WTC11 (cell line): ENCODE results near the gene ALLC. TPM values are rescaled to one million over a fixed set of nuclear protein-coding genes. Genes with fewer than 3 reads are reported as not detected.

Experiments used
- ATAC-seq: fragments of 200-7000 bp; cut with Tn5 transposase; 2 replicates; pipeline ENCODE4 v1.10.0; 2021; ENCODE audit warnings: mild to moderate bottlenecking, moderate library complexity
- CTCF ChIA-PET: fragments of 300-600 bp; sonication (Branson Sonifier 250); formaldehyde crosslinking; loops from one replicate; lab custom pipeline; 2021; ENCODE audit warnings: antibody characterized with exemption; lab: Charles Lee
- POLR2A ChIA-PET: fragments of 350-600 bp; sonication (Branson Sonifier 250); formaldehyde crosslinking; loops from one replicate; lab custom pipeline; 2021; ENCODE audit warnings: antibody characterized with exemption; lab: Charles Lee
- DNase-seq: peaks from one replicate; pipeline ENCODE4 v3.0.0; 2021; ENCODE audit warnings: low spot score
- H3K27ac Mint-ChIP-seq: 2 replicates; pipeline ENCODE4 v1.8.0; 2021; ENCODE audit warnings: mixed read lengths
- H3K27me3 Mint-ChIP-seq: 2 replicates; pipeline ENCODE4 v1.8.0; 2021; ENCODE audit warnings: low read depth, mild to moderate bottlenecking, moderate library complexity, mixed read lengths
- H3K36me3 Mint-ChIP-seq: 2 replicates; pipeline ENCODE4 v1.8.0; 2021; ENCODE audit warnings: mixed read lengths
- H3K4me1 Mint-ChIP-seq: 2 replicates; pipeline ENCODE4 v1.8.0; 2022; ENCODE audit warnings: mixed read lengths
- H3K4me3 Mint-ChIP-seq: 2 replicates; pipeline ENCODE4 v1.8.0; 2021; ENCODE audit warnings: mild to moderate bottlenecking, moderate library complexity, mixed read lengths
- H3K9me3 Mint-ChIP-seq: 2 replicates; pipeline ENCODE4 v1.8.0; 2021; ENCODE audit warnings: mixed read lengths
- ATF1 ChIP-seq: sonication (generic); formaldehyde crosslinking; IDR thresholded peaks from 2 replicates; pipeline ENCODE4 v1.8.1; 2023; ENCODE audit warnings: mild to moderate bottlenecking, moderate library complexity, missing genetic modification reagents
- CREB1 ChIP-seq: sonication (generic); formaldehyde crosslinking; IDR thresholded peaks from 2 replicates; pipeline ENCODE4 v1.8.0; 2023; ENCODE audit warnings: mild to moderate bottlenecking, missing genetic modification reagents
- ETV6 ChIP-seq: sonication (generic); formaldehyde crosslinking; IDR thresholded peaks from 2 replicates; pipeline ENCODE4 v1.8.1; 2022; ENCODE audit warnings: mild to moderate bottlenecking, missing genetic modification reagents
- FOXJ3 ChIP-seq: sonication (generic); formaldehyde crosslinking; IDR thresholded peaks from 2 replicates; pipeline ENCODE4 v1.9.0; 2021; ENCODE audit warnings: missing genetic modification reagents, mild to moderate bottlenecking, borderline replicate concordance
- GTF2I ChIP-seq: fragments of 250-450 bp; sonication (Bioruptor Pico); conservative IDR thresholded peaks from 2 replicates; pipeline ENCODE4 v1.4.0; 2021; ENCODE audit warnings: mild to moderate bottlenecking
- HMGA2 ChIP-seq: fragments of 250-450 bp; sonication (Bioruptor Pico); IDR thresholded peaks from 2 replicates; pipeline ENCODE4 v1.4.0; 2021; ENCODE audit warnings: mild to moderate bottlenecking, moderate library complexity
- JUN ChIP-seq: sonication (generic); formaldehyde crosslinking; IDR thresholded peaks from 2 replicates; pipeline ENCODE4 v1.8.0; 2023; ENCODE audit warnings: mild to moderate bottlenecking, missing genetic modification reagents
- KAT7 ChIP-seq: sonication (generic); formaldehyde crosslinking; IDR thresholded peaks from 2 replicates; pipeline ENCODE4 v1.8.1; 2023; ENCODE audit warnings: missing genetic modification reagents, mild to moderate bottlenecking, borderline replicate concordance
- NFYB ChIP-seq: sonication (generic); formaldehyde crosslinking; conservative IDR thresholded peaks from 2 replicates; pipeline ENCODE4 v1.8.0; 2022; ENCODE audit warnings: low read depth, missing genetic modification reagents
- NR3C1 ChIP-seq: sonication (generic); formaldehyde crosslinking; conservative IDR thresholded peaks from 2 replicates; pipeline ENCODE4 v1.8.1; 2023; ENCODE audit warnings: low read depth, mild to moderate bottlenecking, missing genetic modification reagents
- RORB ChIP-seq: fragments of 250-450 bp; sonication (Bioruptor Pico); IDR thresholded peaks from 2 replicates; pipeline ENCODE4 v1.9.0; 2021; ENCODE audit warnings: mild to moderate bottlenecking
- total RNA-seq: library from RNA; stranded (reverse); gene quantifications from 3 replicates; pipeline ENCODE4 v1.2.3, GENCODE V29; 2021
- TF ChIP-seq, protein P1 (sequence below): sonication (generic); formaldehyde crosslinking; IDR thresholded peaks from 2 replicates; pipeline ENCODE4 v1.8.0; 2022; ENCODE audit warnings: mild to moderate bottlenecking, missing genetic modification reagents
- TF ChIP-seq, protein P2 (sequence below): sonication (generic); formaldehyde crosslinking; IDR thresholded peaks from 2 replicates; pipeline ENCODE4 v1.8.1; 2023; ENCODE audit warnings: mild to moderate bottlenecking, missing genetic modification reagents
- TF ChIP-seq, protein P3 (sequence below): sonication (generic); formaldehyde crosslinking; IDR thresholded peaks from 2 replicates; pipeline ENCODE4 v1.8.1; 2023; ENCODE audit warnings: mild to moderate bottlenecking, missing genetic modification reagents, borderline replicate concordance
- TF ChIP-seq, protein P4 (sequence below): sonication (generic); formaldehyde crosslinking; IDR thresholded peaks from 2 replicates; pipeline ENCODE4 v1.8.0; 2023; ENCODE audit warnings: mild to moderate bottlenecking, missing genetic modification reagents
- TF ChIP-seq, protein P5 (sequence below): sonication (generic); formaldehyde crosslinking; IDR thresholded peaks from 2 replicates; pipeline ENCODE4 v1.8.1; 2023; ENCODE audit warnings: mild to moderate bottlenecking, missing genetic modification reagents, moderate library complexity
- TF ChIP-seq, protein P6 (sequence below): fragments of 250-450 bp; sonication (Bioruptor Pico); IDR thresholded peaks from 2 replicates; pipeline ENCODE4 v1.9.0; 2021; ENCODE audit warnings: mild to moderate bottlenecking

ALLC gene
- total RNA-seq, 1 experiment from 2014 or later, result not detected

DNA sequence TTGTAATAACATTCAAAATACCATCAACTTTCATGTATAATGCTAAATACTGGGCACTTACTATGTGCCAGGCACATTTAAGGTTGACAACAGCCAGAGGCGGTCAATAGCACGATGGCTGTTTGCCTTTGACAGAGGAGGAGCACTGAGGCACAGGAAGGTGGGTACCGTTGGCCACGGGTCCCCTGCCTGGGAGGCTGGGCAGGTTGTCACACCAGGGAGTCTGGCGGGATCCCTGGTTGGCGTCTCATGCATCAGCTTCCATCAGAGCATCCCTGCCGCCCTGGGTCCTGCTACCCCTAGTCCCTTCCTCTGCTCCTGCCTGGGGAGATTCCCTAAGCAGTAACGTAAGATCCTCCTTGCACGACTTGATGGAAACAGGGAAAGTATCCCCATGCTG is 19.4 kb downstream of the ALLC start:
- CTCF ChIA-PET, result no interaction called here
- DNase-seq (no peak), ATAC-seq (no peak)
- Mint-ChIP-seq H3K4me3 (no peak overlapping the region), H3K9me3 (peaks cover 84% of the 10 kb centered on the region), H3K36me3 (peaks cover 34% of the 10 kb centered on the region), H3K4me1 (no peaks in the 10 kb centered on the region), H3K27me3 (peaks cover 20% of the 10 kb centered on the region), H3K27ac (no peak overlapping the region)
- TF ChIP-seq NFYB (CRISPR knock-in tag) (no peak), HMGA2 (CRISPR knock-in tag) (no peak), ATF1 (CRISPR knock-in tag) (no peak), CREB1 (CRISPR knock-in tag) (no peak), JUN (CRISPR knock-in tag) (no peak)
- TF ChIP-seq, protein P1, sequence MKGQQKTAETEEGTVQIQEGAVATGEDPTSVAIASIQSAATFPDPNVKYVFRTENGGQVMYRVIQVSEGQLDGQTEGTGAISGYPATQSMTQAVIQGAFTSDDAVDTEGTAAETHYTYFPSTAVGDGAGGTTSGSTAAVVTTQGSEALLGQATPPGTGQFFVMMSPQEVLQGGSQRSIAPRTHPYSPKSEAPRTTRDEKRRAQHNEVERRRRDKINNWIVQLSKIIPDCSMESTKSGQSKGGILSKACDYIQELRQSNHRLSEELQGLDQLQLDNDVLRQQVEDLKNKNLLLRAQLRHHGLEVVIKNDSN (CRISPR knock-in tag), result no peak
- TF ChIP-seq, protein P2, sequence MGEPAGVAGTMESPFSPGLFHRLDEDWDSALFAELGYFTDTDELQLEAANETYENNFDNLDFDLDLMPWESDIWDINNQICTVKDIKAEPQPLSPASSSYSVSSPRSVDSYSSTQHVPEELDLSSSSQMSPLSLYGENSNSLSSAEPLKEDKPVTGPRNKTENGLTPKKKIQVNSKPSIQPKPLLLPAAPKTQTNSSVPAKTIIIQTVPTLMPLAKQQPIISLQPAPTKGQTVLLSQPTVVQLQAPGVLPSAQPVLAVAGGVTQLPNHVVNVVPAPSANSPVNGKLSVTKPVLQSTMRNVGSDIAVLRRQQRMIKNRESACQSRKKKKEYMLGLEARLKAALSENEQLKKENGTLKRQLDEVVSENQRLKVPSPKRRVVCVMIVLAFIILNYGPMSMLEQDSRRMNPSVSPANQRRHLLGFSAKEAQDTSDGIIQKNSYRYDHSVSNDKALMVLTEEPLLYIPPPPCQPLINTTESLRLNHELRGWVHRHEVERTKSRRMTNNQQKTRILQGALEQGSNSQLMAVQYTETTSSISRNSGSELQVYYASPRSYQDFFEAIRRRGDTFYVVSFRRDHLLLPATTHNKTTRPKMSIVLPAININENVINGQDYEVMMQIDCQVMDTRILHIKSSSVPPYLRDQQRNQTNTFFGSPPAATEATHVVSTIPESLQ, result no peak
- TF ChIP-seq, protein P3, sequence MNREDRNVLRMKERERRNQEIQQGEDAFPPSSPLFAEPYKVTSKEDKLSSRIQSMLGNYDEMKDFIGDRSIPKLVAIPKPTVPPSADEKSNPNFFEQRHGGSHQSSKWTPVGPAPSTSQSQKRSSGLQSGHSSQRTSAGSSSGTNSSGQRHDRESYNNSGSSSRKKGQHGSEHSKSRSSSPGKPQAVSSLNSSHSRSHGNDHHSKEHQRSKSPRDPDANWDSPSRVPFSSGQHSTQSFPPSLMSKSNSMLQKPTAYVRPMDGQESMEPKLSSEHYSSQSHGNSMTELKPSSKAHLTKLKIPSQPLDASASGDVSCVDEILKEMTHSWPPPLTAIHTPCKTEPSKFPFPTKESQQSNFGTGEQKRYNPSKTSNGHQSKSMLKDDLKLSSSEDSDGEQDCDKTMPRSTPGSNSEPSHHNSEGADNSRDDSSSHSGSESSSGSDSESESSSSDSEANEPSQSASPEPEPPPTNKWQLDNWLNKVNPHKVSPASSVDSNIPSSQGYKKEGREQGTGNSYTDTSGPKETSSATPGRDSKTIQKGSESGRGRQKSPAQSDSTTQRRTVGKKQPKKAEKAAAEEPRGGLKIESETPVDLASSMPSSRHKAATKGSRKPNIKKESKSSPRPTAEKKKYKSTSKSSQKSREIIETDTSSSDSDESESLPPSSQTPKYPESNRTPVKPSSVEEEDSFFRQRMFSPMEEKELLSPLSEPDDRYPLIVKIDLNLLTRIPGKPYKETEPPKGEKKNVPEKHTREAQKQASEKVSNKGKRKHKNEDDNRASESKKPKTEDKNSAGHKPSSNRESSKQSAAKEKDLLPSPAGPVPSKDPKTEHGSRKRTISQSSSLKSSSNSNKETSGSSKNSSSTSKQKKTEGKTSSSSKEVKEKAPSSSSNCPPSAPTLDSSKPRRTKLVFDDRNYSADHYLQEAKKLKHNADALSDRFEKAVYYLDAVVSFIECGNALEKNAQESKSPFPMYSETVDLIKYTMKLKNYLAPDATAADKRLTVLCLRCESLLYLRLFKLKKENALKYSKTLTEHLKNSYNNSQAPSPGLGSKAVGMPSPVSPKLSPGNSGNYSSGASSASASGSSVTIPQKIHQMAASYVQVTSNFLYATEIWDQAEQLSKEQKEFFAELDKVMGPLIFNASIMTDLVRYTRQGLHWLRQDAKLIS (CRISPR knock-in tag), result no peak
- POLR2A ChIA-PET, result no interaction called here

DNA sequence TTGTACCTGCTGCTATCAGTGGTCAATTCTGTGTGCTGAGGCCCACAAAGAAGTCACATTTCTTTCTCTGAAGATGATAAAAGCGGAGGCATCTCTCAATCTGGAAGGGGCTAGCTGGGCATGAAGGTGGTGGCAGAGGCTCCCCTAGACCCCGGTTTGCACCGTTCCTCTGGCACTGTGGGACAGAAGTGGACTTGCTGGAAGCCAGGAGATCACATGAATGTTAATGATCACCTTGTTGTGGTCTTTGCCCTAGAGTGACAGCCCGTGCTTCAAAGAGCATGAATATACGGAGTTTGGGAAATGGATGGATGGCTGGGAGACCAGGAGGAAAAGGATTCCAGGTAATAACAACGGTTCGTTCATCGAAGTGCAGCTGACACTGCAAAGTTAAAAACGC is 20.2 kb downstream of the ALLC start:
- Mint-ChIP-seq H3K4me1 (no peaks in the 10 kb centered on the region), H3K27me3 (peaks cover 17% of the 10 kb centered on the region), H3K27ac (no peak overlapping the region), H3K9me3 (peaks cover 90% of the 10 kb centered on the region), H3K36me3 (peaks cover 34% of the 10 kb centered on the region), H3K4me3 (no peak overlapping the region)
- DNase-seq (no peak), ATAC-seq (no peak)
- ChIA-PET CTCF (no interaction called here), POLR2A (no interaction called here)
- no peak for TF ChIP-seq GTF2I (CRISPR knock-in tag)
- TF ChIP-seq, protein P4, sequence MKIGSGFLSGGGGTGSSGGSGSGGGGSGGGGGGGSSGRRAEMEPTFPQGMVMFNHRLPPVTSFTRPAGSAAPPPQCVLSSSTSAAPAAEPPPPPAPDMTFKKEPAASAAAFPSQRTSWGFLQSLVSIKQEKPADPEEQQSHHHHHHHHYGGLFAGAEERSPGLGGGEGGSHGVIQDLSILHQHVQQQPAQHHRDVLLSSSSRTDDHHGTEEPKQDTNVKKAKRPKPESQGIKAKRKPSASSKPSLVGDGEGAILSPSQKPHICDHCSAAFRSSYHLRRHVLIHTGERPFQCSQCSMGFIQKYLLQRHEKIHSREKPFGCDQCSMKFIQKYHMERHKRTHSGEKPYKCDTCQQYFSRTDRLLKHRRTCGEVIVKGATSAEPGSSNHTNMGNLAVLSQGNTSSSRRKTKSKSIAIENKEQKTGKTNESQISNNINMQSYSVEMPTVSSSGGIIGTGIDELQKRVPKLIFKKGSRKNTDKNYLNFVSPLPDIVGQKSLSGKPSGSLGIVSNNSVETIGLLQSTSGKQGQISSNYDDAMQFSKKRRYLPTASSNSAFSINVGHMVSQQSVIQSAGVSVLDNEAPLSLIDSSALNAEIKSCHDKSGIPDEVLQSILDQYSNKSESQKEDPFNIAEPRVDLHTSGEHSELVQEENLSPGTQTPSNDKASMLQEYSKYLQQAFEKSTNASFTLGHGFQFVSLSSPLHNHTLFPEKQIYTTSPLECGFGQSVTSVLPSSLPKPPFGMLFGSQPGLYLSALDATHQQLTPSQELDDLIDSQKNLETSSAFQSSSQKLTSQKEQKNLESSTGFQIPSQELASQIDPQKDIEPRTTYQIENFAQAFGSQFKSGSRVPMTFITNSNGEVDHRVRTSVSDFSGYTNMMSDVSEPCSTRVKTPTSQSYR (CRISPR knock-in tag), result no peak
- TF ChIP-seq NFYB (CRISPR knock-in tag), result no peak
- no peak for TF ChIP-seq HMGA2 (CRISPR knock-in tag)
- no peak for TF ChIP-seq ETV6 (CRISPR knock-in tag)
- TF ChIP-seq FOXJ3 (CRISPR knock-in tag), result no peak
- TF ChIP-seq NR3C1 (CRISPR knock-in tag), result no peak
- TF ChIP-seq, protein P5, sequence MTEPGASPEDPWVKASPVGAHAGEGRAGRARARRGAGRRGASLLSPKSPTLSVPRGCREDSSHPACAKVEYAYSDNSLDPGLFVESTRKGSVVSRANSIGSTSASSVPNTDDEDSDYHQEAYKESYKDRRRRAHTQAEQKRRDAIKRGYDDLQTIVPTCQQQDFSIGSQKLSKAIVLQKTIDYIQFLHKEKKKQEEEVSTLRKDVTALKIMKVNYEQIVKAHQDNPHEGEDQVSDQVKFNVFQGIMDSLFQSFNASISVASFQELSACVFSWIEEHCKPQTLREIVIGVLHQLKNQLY (CRISPR knock-in tag), result no peak
- no peak for TF ChIP-seq RORB
- no peak for TF ChIP-seq CREB1 (CRISPR knock-in tag)
- TF ChIP-seq, protein P3 (CRISPR knock-in tag), result no peak
- TF ChIP-seq, protein P6, sequence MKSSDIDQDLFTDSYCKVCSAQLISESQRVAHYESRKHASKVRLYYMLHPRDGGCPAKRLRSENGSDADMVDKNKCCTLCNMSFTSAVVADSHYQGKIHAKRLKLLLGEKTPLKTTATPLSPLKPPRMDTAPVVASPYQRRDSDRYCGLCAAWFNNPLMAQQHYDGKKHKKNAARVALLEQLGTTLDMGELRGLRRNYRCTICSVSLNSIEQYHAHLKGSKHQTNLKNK (CRISPR knock-in tag), result no peak
- TF ChIP-seq KAT7 (CRISPR knock-in tag), result no peak
- TF ChIP-seq, all 79 proteins: peak for 0
